NCI-H460 (cell line): ENCODE measurements around the gene FUT1. TPM values are rescaled to one million over a fixed set of nuclear protein-coding genes. Genes with fewer than 3 reads are reported as not detected.
"Not testable (repeated sequence)": the region's sequence is repeated elsewhere in the genome, so short reads cannot be mapped to it uniquely, and the experiment has no call there.

Experiments
- DNase-seq: peaks from one replicate; pipeline ENCODE4 v3.0.0-alpha.2; 2016; ENCODE audit warnings: low read depth; ENCODE audit errors: extremely low read depth
- total RNA-seq: library from RNA; depleted of rRNA; stranded (reverse); fragments of >200 nt; shearing (Covaris generic); gene quantifications from 2 replicates; pipeline ENCODE4 v1.2.3, GENCODE V29; 2014

FUT1 gene
- total RNA-seq, 1 experiment from 2014 or later: 2.3 TPM

DNA sequence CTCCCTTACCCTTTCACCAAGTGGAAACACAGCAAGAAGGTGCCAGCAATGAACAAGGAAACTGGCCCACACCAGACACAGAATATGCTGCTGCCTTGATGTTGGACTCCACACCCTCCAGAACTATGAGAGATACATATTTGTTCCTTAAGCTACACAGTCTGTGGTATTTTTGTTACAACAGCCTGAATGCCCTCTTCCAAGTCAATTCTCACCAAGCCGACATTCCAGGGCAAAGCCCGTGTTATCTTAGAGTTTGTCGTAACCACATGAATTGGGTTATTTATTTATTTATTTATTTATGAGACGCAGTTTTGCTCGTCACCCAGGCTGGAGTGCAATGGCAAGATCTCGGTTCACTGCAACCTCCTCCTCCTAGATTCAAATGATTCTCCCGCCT, 17.8 kb upstream of the FUT1 start:
- no peak for DNase-seq

DNA sequence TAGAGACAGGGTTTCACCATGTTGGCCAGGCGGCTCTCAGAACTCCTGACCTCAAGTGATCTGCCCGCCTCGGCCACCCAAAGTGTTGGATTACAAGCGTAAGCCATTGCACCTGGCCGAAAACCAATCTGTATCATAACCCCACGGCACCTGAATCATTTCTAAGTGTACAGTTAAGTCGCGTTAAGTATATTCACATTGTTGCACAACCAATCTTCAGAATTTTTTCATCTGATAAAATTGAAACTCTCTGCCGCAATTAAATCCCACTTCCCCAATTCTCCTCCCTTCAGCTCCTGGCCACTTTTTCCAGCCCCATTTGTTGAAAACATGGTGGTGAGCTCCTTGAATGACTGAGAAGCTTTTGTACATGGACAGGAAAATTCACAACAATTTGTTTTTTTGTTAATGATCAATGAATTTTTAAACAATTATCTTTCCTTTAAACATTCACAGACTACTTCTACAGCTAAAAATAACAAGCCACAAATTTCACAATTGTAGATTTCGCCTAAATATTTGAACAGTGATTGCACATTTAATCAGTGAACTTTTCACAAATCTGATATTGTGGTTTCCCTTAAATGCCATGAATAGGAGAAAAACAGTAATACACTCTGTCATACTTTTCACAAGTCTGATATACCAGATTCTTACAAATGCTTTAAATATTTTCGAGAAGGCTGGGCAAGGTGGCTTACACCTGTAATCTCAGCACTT, 16.7 kb upstream of the FUT1 start:
- DNase-seq: no peak

DNA sequence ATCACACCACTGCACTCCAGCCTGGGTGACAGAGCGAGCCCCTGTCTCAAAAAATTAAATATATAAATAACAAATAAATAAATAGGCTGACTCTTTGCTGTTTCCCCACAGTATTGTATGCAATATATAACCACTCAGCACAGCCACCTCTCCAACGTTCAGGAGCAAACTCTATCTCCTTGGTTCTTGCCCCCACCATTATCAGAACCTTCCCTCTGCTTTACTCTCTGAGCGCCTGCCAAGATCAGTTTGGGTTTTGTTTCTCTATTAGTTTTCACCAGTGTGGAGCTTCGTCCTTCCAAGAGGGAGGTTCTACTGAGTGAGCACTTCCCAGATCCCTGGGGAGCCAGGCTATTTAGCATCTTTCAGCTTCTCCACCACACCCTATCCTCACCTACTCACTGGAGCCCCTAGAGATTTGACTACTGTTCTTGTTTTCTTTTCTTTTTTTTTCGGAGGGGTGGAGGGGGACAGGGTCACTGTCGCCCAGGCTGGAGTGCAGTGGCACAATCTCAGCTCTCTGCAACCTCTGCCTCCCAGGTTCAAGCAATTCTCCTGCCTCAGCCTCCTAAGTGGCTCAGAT, 15.8 kb upstream of the FUT1 start:
- not testable (repeated sequence) for DNase-seq

DNA sequence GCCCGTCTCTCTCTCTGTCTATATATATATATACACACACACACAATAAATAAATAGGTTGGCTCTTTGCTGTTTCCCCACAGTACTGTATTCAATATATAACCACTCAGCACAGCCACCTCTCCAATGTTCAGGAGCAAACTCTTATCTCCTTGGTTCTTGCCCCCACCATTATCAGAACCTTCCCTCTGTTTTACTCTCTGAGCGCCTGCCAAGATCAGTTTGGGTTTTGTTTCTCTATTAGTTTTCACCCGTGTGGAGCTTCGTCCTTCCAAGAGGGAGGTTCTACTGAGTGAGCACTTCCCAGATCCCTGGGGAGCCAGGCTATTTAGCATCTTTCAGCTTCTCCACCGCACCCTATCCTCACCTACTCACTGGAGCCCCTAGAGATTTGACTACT, 13.4 kb upstream of the FUT1 start:
- DNase-seq: not testable (repeated sequence)

DNA sequence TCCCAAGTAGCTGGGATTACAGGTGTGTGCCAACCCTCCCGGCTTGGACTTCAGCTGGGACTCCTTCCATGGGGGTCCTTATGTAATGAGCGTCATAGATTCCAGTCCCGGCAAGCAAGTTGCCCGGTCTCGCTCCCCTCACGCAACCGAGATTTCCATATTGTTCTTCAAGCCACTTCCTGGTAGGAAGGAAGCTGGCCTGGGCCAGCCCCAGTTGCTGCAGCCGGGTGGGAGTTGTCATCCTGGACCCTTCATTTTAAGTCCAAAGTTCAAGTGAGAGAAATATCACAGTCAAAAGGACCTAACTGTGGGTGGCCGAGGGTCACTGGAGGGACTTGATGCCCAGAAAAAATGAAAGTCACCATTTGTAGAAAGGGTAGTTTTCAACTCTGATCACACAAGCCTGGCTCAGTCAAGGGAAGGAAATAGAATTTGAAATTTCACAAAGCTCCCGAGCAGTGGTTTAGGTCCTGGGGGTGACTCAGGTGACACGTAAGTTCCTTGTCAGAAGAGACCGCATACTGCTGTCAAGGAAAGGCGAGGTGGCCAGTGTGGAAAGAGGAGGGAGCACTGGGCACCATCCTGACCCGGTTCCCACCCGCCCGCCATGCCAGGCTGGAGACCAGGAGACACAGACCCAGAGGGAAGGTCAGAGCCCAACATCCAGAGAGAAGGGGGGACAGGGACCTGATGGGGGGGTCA, 8.2 kb upstream of the FUT1 start:
- no peak for DNase-seq

DNA sequence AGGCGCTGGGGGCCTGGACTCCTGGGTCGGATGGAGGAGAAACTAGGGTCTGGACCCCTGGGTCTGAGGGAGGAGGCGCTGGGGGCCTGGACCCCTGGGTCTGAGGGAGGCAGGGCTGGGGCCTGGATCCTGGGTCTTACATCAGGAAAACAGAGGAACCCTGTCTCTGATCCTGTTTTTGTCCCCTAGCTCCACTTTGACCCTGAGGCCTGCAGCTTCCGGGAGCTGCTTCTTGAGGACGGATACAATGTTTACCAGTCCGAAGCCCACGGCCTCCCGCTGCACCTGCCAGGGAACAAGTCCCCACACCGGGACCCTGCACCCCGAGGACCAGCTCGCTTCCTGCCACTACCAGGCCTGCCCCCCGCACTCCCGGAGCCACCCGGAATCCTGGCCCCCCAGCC, 5.3 kb upstream of the FUT1 start:
- DNase-seq: no peak

DNA sequence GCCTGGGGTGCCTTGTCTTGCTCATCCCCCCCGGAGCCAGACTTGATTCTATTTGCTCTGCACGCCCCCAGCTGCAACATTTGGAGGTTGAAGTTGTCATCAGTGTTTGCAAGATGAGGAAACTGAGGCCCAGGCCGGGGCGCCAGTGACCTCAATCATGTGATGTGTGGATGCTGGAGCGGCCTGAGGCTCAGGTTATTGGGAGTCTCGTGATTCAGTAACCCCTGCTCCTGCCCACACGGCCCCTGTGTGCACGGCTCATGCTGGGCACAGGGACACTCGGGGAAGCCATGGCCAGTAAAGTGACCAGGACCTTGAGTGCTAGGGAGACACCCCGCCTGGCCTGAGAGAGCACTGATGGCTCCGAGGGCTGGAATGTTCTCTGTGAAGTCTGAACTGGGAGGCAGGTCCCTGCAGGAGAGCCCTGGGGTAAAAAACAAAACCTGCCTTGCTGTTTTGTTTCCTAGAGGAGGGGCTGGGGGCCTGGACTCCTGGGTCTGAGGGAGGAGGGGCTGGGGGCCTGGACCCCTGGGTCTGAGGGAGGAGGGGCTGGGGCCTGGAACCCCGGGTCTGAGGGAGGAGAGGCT, 4.7 kb upstream of the FUT1 start:
- DNase-seq: no peak

DNA sequence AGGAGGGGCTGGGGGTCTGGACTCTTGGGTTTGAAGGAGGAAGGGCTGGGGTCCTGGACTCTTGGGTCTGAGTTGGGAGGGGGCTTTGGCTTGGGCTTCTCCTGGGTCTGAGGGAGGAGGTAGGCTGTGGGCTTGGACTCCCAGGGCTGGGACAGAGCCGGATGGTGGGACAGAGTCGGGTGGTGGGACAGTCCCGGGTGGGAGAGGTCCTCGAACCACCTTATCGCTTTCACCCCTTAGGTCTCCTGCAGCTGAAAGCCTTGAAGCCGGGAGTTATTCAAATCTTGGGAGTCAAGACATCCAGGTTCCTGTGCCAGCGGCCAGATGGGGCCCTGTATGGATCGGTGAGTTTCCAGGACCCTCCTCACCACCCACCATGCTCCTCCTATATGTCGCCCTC, 4.2 kb upstream of the FUT1 start:
- no peak for DNase-seq

DNA sequence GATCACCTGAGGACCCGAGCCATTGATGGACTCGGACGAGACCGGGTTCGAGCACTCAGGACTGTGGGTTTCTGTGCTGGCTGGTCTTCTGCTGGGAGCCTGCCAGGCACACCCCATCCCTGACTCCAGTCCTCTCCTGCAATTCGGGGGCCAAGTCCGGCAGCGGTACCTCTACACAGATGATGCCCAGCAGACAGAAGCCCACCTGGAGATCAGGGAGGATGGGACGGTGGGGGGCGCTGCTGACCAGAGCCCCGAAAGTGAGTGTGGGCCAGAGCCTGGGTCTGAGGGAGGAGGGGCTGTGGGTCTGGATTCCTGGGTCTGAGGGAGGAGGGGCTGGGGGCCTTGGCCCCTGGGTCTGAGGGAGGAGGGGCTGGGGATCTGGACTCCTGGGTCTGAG, 3.8 kb upstream of the FUT1 start:
- DNase-seq: no peak

DNA sequence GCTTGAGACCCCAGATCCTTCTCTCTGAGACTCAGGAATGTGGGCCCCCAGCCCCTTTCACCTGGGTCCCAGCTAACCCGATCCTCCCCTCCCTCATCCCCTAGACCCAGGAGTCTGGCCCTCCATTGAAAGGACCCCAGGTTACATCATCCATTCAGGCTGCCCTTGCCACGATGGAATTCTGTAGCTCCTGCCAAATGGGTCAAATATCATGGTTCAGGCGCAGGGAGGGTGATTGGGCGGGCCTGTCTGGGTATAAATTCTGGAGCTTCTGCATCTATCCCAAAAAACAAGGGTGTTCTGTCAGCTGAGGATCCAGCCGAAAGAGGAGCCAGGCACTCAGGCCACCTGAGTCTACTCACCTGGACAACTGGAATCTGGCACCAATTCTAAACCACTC, 3.3 kb upstream of the FUT1 start:
- no peak for DNase-seq

DNA sequence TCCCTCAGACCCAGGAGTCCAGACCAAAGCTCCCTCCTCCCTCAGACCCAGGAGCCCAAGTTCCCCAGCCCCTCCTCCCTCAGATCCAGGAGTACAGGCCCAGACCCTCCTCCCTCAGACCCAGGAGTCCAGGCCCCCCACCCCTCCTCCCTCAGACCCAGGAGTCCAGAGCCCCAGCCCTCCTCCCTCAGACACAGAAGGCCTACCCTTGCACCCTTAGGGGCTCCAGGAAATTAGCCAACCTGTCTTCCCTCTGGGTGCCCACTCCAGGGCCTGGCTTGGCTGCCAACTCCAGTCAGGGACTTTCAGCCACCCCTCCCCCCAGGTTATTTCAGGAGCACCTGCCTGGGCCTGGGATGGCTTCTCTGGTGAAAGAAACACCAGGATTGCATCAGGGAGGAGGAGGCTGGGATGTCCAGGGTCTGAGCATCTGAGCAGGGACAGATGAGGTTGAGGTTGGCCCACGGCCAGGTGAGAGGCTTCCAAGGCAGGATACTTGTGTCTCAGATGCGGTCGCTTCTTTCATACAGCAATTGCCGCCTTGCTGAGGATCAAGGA, 2.7 kb upstream of the FUT1 start, which contains the start of gene FGF21:
Gene FGF21 (plus strand): TSS at position 441 of the 558 bp plus-strand sequence. CDS start 713 bp downstream, outside the sequence.
- no peak for DNase-seq

DNA sequence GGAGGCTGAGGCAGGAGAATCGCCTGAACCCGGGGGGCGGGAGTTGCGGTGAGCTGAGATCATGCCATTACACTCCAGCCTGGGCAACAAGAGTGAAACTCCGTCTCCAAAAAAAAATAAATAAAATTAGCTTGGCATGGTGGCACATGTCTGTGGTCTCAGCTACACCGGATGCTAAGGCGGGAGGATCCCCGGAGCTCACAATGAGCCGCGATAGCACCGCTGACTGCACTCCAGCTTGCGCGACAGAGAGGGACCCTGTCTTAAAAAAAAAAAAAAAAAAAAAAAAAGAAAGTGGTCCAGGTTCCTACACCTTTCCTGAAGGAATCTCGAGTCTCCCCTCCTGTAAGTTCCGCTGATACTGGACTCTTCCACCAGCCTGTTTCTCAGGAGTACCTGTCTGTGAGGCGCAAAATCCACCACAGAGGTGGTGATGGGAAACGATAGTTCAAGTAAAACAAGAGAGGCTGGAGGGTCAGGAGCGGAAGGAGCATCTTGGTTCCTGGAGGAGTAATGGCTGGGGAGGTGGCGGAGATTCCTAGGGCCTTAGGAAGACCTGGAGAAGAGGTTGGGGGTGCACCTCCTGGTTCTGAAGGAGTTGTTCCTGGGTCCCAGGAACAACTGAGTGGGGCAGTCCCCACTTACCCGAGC, 471 bp downstream of the FUT1 start:
- no peak for DNase-seq

DNA sequence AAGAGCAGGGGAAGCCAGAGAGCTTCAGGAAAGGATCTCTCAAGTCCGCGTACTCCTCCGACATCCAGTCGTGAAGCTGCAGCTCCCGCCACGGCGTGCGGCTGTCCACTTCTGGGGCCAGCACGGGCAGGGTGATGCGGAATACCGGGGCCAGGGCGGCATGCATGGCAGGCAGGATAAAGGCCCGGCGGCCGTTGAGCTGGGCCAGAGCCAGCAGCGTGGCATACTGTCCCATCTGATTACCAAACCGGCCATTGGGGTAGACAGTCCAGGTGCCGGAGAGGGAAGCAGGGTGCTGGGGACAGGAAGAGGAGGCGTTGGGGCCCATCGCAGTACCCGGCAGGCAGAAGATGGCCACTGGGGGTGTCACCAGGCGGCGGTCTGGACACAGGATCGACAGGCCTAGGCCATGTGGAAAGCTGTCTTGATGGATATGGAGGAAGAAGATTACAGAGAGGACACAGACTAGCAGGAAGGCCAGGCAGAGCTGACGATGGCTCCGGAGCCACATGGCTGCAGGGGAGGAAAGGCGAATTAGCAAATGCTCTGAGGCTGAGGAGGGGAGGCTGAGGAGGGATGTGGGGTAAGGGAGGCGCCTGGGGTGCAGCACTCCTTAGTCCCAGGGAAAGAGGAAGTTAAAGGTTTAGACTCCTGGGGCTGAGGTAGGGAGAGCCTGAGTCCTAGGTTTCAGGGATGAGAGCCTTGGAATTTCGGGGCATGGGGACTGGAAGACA, 1.5 kb downstream of the FUT1 start:
- DNase-seq: no peak

DNA sequence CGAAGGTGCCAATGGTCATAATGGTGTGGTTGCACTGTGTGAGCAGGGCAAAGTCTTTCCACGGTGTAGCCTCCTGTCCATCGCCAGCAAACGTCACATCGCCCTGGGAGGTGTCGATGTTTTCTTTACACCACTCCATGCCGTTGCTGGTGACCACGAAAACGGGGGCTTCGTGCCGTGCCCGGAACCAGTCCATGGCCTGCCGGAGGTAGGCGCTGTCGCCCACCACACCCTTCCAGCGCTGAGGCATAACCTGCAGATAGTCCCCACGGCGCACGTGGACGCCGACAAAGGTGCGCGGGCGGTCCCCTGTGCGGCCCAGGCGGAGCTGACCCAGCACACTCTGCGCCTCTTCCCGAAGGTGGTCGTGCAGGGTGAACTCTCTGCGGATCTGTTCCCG, 2.1 kb downstream of the FUT1 start:
- DNase-seq: no peak

DNA sequence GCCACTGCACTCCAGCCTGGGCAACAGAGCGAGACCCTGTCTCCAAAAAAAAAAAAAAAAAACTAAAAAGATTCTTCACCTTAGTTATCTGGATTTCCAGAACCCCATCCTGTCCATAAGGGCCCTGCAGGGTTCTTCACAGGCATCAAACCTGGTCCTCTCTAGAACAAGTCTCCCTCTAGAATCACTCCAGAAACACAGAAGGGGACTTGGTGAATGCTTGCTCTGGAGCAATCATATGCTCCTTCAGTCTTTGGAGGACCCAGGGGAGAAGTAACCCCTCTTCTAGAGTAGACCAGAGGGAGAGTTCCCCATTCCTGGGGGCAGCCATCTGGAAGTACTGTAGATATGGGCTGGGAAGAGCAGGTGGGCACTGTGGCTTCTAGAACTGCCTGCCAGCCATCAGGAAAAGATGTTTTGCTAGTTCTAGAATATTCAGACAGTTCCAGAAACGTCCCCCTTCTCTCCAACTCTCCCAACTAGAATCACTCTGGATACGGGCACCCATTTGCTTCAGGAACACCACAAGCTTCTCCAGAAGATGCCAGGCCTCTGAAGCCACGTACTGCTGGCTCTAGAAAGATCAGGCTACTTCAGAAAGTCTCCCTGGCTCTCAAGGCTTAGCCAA, 2.8 kb downstream of the FUT1 start:
- no peak for DNase-seq

DNA sequence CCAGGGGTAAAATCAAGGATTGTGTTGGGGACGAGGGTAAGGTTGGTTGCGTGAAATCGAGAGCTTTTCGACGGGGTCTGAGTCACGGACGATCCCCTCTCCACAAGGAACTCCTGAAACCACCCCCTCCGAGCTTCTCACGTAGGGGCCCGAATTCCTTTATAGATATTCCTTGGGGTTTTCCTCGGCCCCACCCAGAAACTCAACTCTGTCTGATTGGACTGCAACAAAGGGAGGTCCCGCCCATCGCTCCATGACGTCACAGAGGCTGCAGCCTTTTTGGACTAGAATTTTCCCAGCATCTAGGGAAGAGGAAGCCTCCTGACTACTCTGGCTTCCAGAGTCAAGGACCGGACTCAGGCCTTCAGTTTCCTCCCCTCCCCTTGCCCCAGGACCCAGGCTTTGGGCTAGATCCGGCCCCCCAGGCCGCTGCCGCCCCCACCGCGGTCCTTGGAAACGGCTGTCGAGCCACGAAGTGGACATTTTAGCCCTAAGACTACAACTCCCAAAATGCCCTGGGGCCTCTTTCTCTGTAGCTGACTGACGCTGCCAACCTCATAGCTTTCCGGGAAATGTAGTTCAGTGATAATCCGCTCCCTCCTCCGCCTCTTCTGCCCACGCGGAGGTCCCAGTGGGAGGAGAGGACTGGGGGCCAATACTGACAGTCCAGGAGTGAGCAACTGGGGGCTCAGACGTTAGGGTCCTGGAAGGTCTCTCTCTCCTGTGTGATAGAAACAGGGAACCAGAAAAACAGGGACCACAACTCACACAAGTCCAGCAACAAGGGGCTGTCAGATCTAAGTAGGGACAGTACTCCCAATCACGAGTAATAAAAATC, 5.5 kb downstream of the FUT1 start, which contains the start of gene IZUMO1:
Gene IZUMO1 (minus strand): TSS at position 172 of the 838 bp plus-strand sequence. CDS start 1,050 bp downstream, outside the sequence.
- peak; percentile 69 for DNase-seq

DNA sequence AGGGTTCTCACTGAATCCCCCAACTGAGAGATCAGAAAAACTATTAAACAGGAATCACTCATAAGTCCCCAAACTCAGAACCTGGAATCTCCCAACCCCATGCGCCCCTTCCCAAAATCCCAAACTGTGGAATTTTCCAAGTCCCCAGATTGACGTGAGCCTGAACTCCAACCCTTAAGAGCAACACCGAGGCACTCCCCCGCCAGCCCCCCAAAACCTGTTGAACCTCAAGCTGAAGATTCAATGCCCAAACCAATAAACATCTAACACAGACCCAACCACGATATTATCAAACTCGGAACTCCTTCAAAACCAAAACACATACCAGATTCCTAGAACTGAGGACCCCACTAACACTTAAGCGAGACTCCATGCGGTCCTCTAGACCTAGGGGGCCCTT, 6.3 kb downstream of the FUT1 start:
- DNase-seq: no peak

DNA sequence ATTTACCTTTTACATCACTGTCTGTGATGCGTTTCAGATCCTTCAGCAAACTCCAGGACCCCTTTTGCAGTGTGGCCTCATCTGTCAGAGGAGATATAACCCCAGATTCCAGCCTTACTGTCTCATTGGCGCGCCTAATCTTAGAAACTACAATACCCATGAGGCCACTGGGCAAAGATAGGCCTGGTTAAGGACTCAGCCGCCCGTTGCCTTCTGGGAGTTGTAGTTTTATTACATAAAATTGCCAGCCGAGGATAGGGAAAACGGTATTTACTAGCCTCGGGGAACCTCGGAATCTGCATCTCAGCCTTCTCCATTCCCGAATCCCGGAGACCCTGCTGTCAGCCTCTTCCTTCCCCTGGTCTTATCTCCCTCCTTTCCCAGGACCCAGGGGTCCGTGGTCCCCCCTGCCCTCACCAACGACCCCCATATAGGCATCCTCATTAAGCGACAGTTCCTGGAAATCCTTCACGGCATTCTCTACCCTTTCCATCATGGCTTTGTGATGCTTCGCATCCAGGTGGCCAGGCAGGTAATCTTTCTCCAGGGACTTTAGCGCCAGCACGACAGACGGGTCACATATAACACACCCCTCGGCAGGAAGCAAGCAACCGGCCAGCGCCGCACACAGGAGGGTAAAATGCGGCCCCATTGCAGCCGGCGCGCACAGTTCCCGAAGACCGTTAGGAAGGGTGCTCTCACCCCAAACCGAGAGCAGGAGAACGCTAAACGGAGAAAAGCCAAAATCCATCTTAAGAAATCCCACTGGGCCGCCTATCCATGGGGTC, 7.0 kb downstream of the FUT1 start:
- DNase-seq: peak; percentile 35
